WTC11 (cell line): Measurements from ENCODE around the gene IPCEF1. TPM values are rescaled to one million over a fixed set of nuclear protein-coding genes. Genes with fewer than 3 reads are reported as not detected.

Experiments
- ATAC-seq: fragments of 200-7000 bp; cut with Tn5 transposase; 2 replicates; pipeline ENCODE4 v1.10.0; 2021; ENCODE audit warnings: mild to moderate bottlenecking, moderate library complexity
- CTCF ChIA-PET: fragments of 300-600 bp; sonication (Branson Sonifier 250); formaldehyde crosslinking; loops from one replicate; lab custom pipeline; 2021; ENCODE audit warnings: antibody characterized with exemption; lab: Charles Lee
- POLR2A ChIA-PET: fragments of 350-600 bp; sonication (Branson Sonifier 250); formaldehyde crosslinking; loops from one replicate; lab custom pipeline; 2021; ENCODE audit warnings: antibody characterized with exemption; lab: Charles Lee
- DNase-seq: peaks from one replicate; pipeline ENCODE4 v3.0.0; 2021; ENCODE audit warnings: low spot score
- H3K27ac Mint-ChIP-seq: 2 replicates; pipeline ENCODE4 v1.8.0; 2021; ENCODE audit warnings: mixed read lengths
- H3K27me3 Mint-ChIP-seq: 2 replicates; pipeline ENCODE4 v1.8.0; 2021; ENCODE audit warnings: low read depth, mild to moderate bottlenecking, moderate library complexity, mixed read lengths
- H3K36me3 Mint-ChIP-seq: 2 replicates; pipeline ENCODE4 v1.8.0; 2021; ENCODE audit warnings: mixed read lengths
- H3K4me1 Mint-ChIP-seq: 2 replicates; pipeline ENCODE4 v1.8.0; 2022; ENCODE audit warnings: mixed read lengths
- H3K4me3 Mint-ChIP-seq: 2 replicates; pipeline ENCODE4 v1.8.0; 2021; ENCODE audit warnings: mild to moderate bottlenecking, moderate library complexity, mixed read lengths
- H3K9me3 Mint-ChIP-seq: 2 replicates; pipeline ENCODE4 v1.8.0; 2021; ENCODE audit warnings: mixed read lengths
- CREB1 ChIP-seq: sonication (generic); formaldehyde crosslinking; IDR thresholded peaks from 2 replicates; pipeline ENCODE4 v1.8.0; 2023; ENCODE audit warnings: mild to moderate bottlenecking, missing genetic modification reagents
- EMX1 ChIP-seq: fragments of 250-450 bp; sonication (Bioruptor Pico); IDR thresholded peaks from 2 replicates; pipeline ENCODE4 v1.8.0; 2021; ENCODE audit warnings: mild to moderate bottlenecking
- FOXP1 ChIP-seq: sonication (generic); formaldehyde crosslinking; IDR thresholded peaks from 2 replicates; pipeline ENCODE4 v1.8.0; 2022; ENCODE audit warnings: missing genetic modification reagents, mild to moderate bottlenecking, moderate library complexity, borderline replicate concordance
- HMGXB4 ChIP-seq: sonication (generic); formaldehyde crosslinking; IDR thresholded peaks from 2 replicates; pipeline ENCODE4 v1.8.1; 2023; ENCODE audit warnings: mild to moderate bottlenecking, moderate library complexity, missing genetic modification reagents
- JAZF1 ChIP-seq: fragments of 250-450 bp; sonication (Bioruptor Pico); IDR thresholded peaks from 2 replicates; pipeline ENCODE4 v1.9.0; 2021; ENCODE audit warnings: moderate library complexity, mild to moderate bottlenecking, inconsistent platforms
- JUN ChIP-seq: sonication (generic); formaldehyde crosslinking; IDR thresholded peaks from 2 replicates; pipeline ENCODE4 v1.8.0; 2023; ENCODE audit warnings: mild to moderate bottlenecking, missing genetic modification reagents
- MXD4 ChIP-seq: fragments of 250-450 bp; sonication (Bioruptor Pico); IDR thresholded peaks from 2 replicates; pipeline ENCODE4 v1.8.0; 2021; ENCODE audit warnings: mild to moderate bottlenecking, moderate library complexity, borderline replicate concordance
- MYBL2 ChIP-seq: sonication (generic); formaldehyde crosslinking; IDR thresholded peaks from 2 replicates; pipeline ENCODE4 v1.8.1; 2023; ENCODE audit warnings: mild to moderate bottlenecking, moderate library complexity, missing genetic modification reagents
- NFATC4 ChIP-seq: fragments of 250-450 bp; sonication (Bioruptor Pico); IDR thresholded peaks from 2 replicates; pipeline ENCODE4 v1.9.0; 2021; ENCODE audit warnings: mild to moderate bottlenecking
- RELA ChIP-seq: sonication (generic); formaldehyde crosslinking; IDR thresholded peaks from 2 replicates; pipeline ENCODE4 v1.8.1; 2022; ENCODE audit warnings: missing genetic modification reagents, mild to moderate bottlenecking, borderline replicate concordance
- ZBTB21 ChIP-seq: sonication (generic); formaldehyde crosslinking; IDR thresholded peaks from 2 replicates; pipeline ENCODE4 v1.8.1; 2023; ENCODE audit warnings: mild to moderate bottlenecking, missing genetic modification reagents, borderline replicate concordance
- ZNF121 ChIP-seq: sonication (generic); formaldehyde crosslinking; IDR thresholded peaks from 2 replicates; pipeline ENCODE4 v1.8.0; 2023; ENCODE audit warnings: missing genetic modification reagents
- ZNF138 ChIP-seq: sonication (generic); formaldehyde crosslinking; conservative IDR thresholded peaks from 2 replicates; pipeline ENCODE4 v1.8.1; 2022; ENCODE audit warnings: mild to moderate bottlenecking, moderate library complexity, missing genetic modification reagents
- ZNF281 ChIP-seq: sonication (generic); formaldehyde crosslinking; IDR thresholded peaks from 2 replicates; pipeline ENCODE4 v1.8.0; 2023; ENCODE audit warnings: mild to moderate bottlenecking, missing genetic modification reagents
- ZNF425 ChIP-seq: fragments of 250-450 bp; sonication (Bioruptor Pico); conservative IDR thresholded peaks from 2 replicates; pipeline ENCODE4 v1.9.0; 2021; ENCODE audit warnings: mild to moderate bottlenecking
- ZNF512 ChIP-seq: sonication (generic); formaldehyde crosslinking; IDR thresholded peaks from 2 replicates; pipeline ENCODE4 v1.8.1; 2022; ENCODE audit warnings: missing genetic modification reagents, borderline replicate concordance
- total RNA-seq: library from RNA; stranded (reverse); gene quantifications from 3 replicates; pipeline ENCODE4 v1.2.3, GENCODE V29; 2021

Gene IPCEF1
- total RNA-seq, 1 experiment from 2014 or later = 1.3 TPM

- H3K4me3 Mint-ChIP-seq = no peak overlapping the region
- H3K4me1 Mint-ChIP-seq = peaks cover 14% of the 10 kb centered on the region
- CTCF ChIA-PET = no interaction called here
- no peaks in the 10 kb centered on the region for H3K9me3 Mint-ChIP-seq
- H3K27me3 Mint-ChIP-seq = no peaks in the 10 kb centered on the region
- ATAC-seq = no peak
- no peaks in the 10 kb centered on the region for H3K36me3 Mint-ChIP-seq
- no peak for DNase-seq
- POLR2A ChIA-PET = no interaction called here
- no peak for TF ChIP-seq CREB1 (CRISPR knock-in tag)
- TF ChIP-seq MYBL2 (CRISPR knock-in tag) = no peak
- TF ChIP-seq JAZF1 = no peak
- TF ChIP-seq EMX1 (CRISPR knock-in tag) = no peak
- TF ChIP-seq JUN (CRISPR knock-in tag) = no peak
- TF ChIP-seq ZNF121 = no peak
- TF ChIP-seq ZNF138 (CRISPR knock-in tag) = no peak
- TF ChIP-seq ZNF425 = no peak
- no peak for TF ChIP-seq NFATC4 (CRISPR knock-in tag)
- no peak for TF ChIP-seq MXD4 (CRISPR knock-in tag)
- no peak for TF ChIP-seq RELA (CRISPR knock-in tag)
- TF ChIP-seq ZNF512 = no peak
- no peak for TF ChIP-seq FOXP1
- TF ChIP-seq ZBTB21 (CRISPR knock-in tag) = no peak
- TF ChIP-seq, all 79 proteins: peak for 0
- H3K27ac Mint-ChIP-seq = no peak overlapping the region; the same call in 1 of the 2 replicates
These were observed 138.3 kb downstream of the IPCEF1 start for GRCh38 chr6:154218301-154218700.

GRCh38 chr6:154213782-154214181 is 142.8 kb downstream of the IPCEF1 start:
- Mint-ChIP-seq H3K27ac (no peak overlapping the region), H3K9me3 (no peaks in the 10 kb centered on the region), H3K27me3 (no peaks in the 10 kb centered on the region), H3K4me3 (no peak overlapping the region), H3K36me3 (no peaks in the 10 kb centered on the region), H3K4me1 (peaks cover 8% of the 10 kb centered on the region)
- ATAC-seq = no peak
- ChIA-PET POLR2A (no interaction called here), CTCF (no interaction called here)
- no peak for TF ChIP-seq ZNF281 (CRISPR knock-in tag)
- no peak for DNase-seq

GRCh38 chr6:154210678-154211077 is 145.9 kb downstream of the IPCEF1 start:
- Mint-ChIP-seq H3K27me3 (no peaks in the 10 kb centered on the region), H3K27ac (no peak overlapping the region), H3K36me3 (no peaks in the 10 kb centered on the region), H3K4me1 (no peaks in the 10 kb centered on the region), H3K9me3 (no peaks in the 10 kb centered on the region), H3K4me3 (no peak overlapping the region)
- CTCF ChIA-PET = interaction anchor here (0.9 kb wide), 2 partner anchors 10 to 382 kb away, joined by 3 read pairs; no protein-coding TSS in a partner anchor
- ATAC-seq = no peak
- POLR2A ChIA-PET = no interaction called here
- no peak for TF ChIP-seq HMGXB4 (CRISPR knock-in tag)
- DNase-seq = no peak
